Measurements from ENCODE around the gene GPR15.

Gene GPR15

GRCh38 chr3:98553021-98553563 is 21.3 kb downstream of the GPR15 start:
- CTCF ChIA-PET = no interaction called here

GRCh38 chr3:98553753-98554152 is 22.0 kb downstream of the GPR15 start:
- CTCF ChIA-PET = no interaction called here
- POLR2A ChIA-PET = no interaction called here
- DNase-seq (ENCODE audit: low read depth, low spot score) = no peak
- H3K4me3 ChIP-seq (ENCODE audit: low read depth, low read length) = no peak overlapping the region
- TF ChIP-seq CTCF (IDR thresholded peaks at IDR 0.05; ENCODE audit: insufficient read depth, low read length, missing control alignments) = no peak

More at GRCh38 chr3:98553021-98553563, 21.3 kb downstream of the GPR15 start:
- POLR2A ChIA-PET = no interaction called here
- TF ChIP-seq CTCF (IDR thresholded peaks at IDR 0.05; ENCODE audit: insufficient read depth, low read length, missing control alignments) = no peak
- DNase-seq (ENCODE audit: low read depth, low spot score) = no peak
- no peak overlapping the region for H3K4me3 ChIP-seq (ENCODE audit: low read depth, low read length)

- no peak for TF ChIP-seq CTCF (IDR thresholded peaks at IDR 0.05; ENCODE audit: insufficient read depth, low read length, missing control alignments)
- POLR2A ChIA-PET = no interaction called here
- no peak for DNase-seq (ENCODE audit: low read depth, low spot score)
- CTCF ChIA-PET = no interaction called here
- H3K4me3 ChIP-seq (ENCODE audit: low read depth, low read length) = no peak overlapping the region
Observed at GRCh38 chr3:98554580-98554979, 22.8 kb downstream of the GPR15 start.

- no peak for TF ChIP-seq CTCF (IDR thresholded peaks at IDR 0.05; ENCODE audit: insufficient read depth, low read length, missing control alignments)
- H3K4me3 ChIP-seq (ENCODE audit: low read depth, low read length) = no peak overlapping the region
- CTCF ChIA-PET = no interaction called here
- POLR2A ChIA-PET = no interaction called here
- DNase-seq (ENCODE audit: low read depth, low spot score) = no peak
Observed at GRCh38 chr3:98555025-98555379, 23.2 kb downstream of the GPR15 start.

- CTCF ChIA-PET = interaction anchor here (1.4 kb wide), 1 partner anchor 16 kb away, joined by 3 read pairs; no protein-coding TSS in a partner anchor
- no peak for DNase-seq (ENCODE audit: low read depth, low spot score)
- no peak for TF ChIP-seq CTCF (IDR thresholded peaks at IDR 0.05; ENCODE audit: insufficient read depth, low read length, missing control alignments)
- no peak overlapping the region for H3K4me3 ChIP-seq (ENCODE audit: low read depth, low read length)
- POLR2A ChIA-PET = no interaction called here
Observed at GRCh38 chr3:98556164-98557130, 24.7 kb downstream of the GPR15 start.

- DNase-seq (ENCODE audit: low read depth, low spot score) = no peak
- no peak for TF ChIP-seq CTCF (IDR thresholded peaks at IDR 0.05; ENCODE audit: insufficient read depth, low read length, missing control alignments)
- ChIA-PET CTCF (no interaction called here), POLR2A (no interaction called here)
- H3K4me3 ChIP-seq (ENCODE audit: low read depth, low read length) = no peak overlapping the region
Observed at GRCh38 chr3:98557324-98558010, 25.7 kb downstream of the GPR15 start.
